D341Med (cell line): ENCODE measurements around the gene MBTPS1.
A peak's percentile ranks its signal among the peaks of the same experiment; 100 is the strongest.

ENCODE experiments used
- DNase-seq: peaks from one replicate; pipeline ENCODE4 v3.0.0; 2012; ENCODE audit warnings: low spot score

MBTPS1 gene

GRCh38 chr16:84074721-84075120 is 42.0 kb downstream of the MBTPS1 start:
- no peak for DNase-seq

GRCh38 chr16:84072014-84072413 is 44.7 kb downstream of the MBTPS1 start:
- no peak for DNase-seq

DNA sequence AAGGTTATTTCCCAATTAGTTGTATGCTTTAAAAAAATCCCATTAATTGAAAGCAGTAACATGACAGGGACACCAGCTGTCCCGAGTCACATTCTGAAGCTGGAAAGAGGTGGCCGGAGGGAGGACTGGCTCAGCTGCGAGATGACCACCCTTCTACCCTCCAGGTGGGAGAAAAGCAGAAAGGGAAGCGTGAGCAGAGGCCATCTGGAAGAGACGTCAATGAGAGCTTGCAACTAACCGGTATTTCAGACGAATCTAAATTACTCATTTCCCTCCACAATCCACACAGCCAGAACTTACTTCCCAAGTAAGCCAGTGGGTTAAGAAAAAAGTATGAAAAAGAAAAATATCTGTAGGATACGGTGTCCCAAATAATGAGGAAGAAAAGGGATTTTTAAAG is 45.6 kb downstream of the MBTPS1 start:
- DNase-seq = no peak

DNA sequence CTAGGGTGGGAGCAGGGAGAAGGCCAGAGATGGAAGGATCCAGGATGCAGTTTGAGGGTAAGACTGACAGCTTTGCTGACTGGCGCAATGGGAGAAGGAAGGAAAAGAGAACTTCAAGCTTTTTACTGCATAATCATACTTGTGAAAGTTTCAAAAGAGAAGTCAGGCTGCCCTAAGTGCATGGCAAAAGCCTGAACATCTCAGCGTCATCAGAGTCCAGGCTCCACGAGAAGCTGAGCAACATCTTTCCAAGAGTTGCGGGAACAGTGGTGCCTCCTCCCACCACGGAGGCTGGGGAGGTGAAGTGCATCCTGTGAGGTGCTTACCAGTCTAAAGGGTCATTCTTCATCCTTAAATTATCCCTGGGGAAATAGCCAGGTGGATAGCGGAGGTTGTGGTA is 47.2 kb downstream of the MBTPS1 start:
- no peak for DNase-seq

DNA sequence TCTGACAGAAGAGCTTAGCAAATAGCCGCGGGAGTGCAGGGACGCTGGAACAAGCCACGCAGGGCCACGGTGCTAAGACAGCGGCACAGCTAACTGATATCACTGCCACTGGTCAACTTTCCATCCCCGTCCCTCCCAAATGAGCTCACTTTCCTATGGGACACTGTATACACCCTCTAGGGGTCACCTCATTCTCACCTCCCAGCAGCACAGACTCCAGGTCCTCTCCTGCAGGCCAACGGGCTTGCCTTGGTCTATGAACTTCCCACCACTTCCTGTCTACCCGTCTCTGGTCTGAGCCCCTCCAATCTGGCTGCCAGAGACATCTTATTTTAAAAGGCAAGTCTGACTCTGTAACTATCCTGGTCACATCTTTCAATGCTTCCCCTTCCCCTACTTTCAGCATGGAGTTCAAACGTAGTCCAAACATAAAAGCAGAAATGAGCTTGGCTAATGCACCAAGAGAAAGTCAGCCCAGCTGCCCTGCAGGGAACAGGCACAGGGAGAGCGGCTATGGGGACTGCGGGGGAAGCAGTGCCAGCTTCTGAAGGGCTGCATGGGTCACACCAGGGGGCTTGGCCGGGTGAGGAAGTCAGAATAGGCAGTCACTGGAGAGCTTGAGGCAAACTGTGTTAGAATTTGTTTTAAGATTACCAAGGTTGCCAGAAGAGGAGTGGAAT is 47.8 kb downstream of the MBTPS1 start:
- no peak for DNase-seq

- no peak for DNase-seq
Observed at GRCh38 chr16:84068041-84068440, 48.7 kb downstream of the MBTPS1 start.

DNA sequence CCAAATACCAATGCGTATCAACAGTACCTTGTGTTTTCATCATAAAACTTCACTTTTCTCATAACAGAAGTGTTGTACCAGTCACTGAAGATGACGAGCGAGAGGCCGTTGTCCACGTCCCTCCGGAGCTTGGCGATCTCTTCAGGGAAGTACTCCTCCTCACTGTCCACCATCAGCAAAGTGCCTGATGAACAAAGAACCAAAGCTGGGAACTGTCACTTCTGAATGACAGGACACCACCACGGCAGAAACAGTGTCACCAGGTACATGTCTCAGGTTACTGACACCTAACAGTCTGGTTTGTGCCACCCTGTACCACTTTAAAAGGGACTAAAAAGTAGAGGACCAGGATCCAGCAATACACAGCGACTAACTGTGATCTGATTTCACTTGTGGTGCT is 49.1 kb downstream of the MBTPS1 start:
- DNase-seq = no peak

DNA sequence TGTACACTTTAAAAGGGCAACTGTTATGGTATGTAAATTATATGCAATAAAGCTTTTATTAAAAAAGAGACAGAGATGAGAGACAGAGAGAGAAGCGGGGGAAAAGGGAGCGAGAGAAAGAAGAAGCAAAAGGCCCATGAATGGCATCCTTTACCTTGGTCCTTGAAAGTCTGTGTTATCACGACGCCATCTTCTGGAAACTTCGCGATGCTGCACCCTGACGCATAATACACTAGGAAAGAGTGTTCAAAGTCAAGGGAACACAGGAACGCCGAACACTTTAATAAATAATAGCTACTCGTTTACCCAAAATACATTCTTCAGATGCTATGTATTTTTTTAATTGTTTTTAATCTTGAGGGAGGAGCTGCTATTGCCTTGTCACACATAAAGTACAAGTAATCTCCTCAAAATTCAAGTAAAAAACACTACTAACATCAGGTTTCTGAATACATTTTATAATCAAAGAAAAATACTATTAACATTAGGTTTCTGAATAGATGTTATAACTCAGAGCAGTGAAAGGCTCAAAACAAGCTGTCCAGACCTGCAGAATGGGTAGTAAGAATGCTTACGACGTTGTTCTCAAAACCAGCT is 51.1 kb downstream of the MBTPS1 start:
- peak; percentile 65 for DNase-seq

GRCh38 chr16:84063980-84064379 is 52.8 kb downstream of the MBTPS1 start:
- no peak for DNase-seq

DNA sequence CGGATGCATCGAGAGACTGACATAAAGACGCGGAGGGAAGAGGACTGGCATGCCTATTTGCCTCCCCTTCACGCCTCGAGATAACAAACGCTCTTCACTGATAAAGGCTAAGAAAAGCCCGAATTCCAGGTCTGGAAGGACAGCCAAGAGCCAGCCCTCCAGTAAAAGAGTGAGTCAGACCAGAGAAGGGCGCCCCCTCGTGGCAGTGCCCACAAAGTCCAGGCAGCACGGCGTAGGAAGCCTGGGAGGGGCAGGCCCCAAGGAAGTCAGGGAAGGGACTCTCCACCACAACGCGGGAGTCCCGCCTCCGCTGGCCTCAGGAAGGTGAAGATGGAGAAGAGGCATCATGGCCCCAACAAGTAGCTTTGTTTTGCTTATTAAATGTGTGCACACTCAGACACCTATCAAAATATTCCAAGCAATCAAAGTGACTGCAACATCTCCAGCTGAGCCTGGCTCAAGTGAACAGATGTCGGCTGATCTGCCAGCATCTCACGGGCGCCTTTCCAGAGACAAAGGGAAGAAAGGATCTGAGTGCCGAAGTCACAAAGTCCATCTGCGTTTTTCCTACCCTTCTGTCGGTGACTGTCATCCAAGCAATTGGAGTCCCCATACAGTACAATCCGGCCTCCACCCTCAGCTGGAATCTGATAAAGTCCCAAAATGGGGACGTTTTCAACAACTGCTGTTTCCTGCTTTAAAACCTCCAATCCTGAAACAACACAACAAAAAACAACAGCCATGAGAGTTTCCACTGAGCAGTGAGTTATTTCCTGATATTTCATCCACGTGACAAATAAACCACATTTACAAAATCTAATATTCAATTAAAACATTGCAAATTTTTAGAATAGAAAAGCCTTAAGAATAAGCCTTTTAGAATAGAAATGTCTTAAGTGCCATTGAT is 53.8 kb downstream of the MBTPS1 start:
- peak; percentile 87 for DNase-seq

DNA sequence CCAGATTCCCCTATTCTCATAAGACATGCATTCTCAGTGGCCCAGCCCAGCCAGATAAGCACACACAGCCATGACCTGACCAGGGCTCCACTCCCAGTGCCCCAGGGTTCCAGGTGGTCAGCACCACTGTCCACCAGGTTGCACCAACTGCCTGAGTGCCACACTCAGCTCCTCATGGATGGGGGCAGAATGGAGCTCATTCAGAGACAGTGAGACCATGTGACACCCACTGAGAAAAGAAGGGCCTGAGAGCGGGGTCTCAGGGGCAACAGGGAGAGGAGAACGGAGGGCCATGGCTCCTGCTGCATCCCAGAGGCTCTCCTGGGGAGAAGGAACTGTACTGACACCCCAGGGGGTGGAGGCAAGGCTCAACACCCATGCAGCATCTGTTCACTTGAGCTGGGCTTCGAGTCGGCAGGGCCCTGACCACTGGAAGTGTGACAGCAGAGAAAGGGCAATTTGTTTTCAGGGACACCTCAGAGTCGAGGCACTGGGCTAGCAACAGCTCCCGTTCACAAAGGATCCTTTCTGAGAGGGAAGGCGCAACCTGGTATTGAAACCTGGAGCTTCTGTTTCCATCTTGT is 55.4 kb downstream of the MBTPS1 start:
- no peak for DNase-seq

GRCh38 chr16:84059946-84060901 is 56.5 kb downstream of the MBTPS1 start:
- no peak for DNase-seq

- DNase-seq = no peak
Observed at GRCh38 chr16:84059111-84059510, 57.6 kb downstream of the MBTPS1 start.

DNA sequence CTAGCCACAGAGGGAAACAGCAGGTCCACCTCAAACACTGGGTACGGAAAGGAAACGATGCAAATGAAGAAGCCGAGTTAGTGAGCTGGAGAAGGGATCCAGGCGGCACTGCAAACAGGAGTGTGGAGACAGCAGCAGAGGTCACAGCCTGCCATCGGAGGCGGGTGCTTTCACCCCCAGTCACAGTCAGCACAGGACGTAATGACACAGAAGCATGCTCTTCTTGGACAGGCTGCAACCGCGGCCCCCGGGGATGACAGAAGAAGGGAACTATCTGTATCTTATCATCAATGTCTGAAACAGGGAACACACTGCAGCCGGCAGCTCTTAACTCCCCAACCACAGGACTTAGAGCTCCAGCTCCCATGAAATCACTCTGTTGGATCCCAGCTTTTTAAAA is 58.1 kb downstream of the MBTPS1 start:
- DNase-seq = no peak

DNA sequence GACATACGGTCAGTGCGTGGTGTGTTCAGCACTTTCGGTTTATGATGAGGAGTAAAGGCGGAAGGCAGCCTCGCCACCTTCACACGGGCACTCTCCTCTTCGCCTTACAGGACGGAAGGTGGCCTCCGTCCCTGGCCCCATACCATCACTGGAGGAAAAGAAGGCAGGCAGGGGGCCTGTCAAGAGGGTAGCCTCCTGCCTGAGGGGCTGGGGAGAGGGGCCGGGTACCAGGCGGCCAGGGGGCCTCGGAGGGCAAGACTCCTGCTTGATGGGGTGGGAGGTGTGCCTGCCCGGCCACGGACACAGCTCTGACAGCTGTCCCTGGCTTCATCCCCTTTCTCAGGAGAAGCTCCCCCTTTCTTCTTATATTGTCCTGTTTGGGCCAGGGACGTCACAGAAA is 58.5 kb downstream of the MBTPS1 start:
- DNase-seq = no peak

DNA sequence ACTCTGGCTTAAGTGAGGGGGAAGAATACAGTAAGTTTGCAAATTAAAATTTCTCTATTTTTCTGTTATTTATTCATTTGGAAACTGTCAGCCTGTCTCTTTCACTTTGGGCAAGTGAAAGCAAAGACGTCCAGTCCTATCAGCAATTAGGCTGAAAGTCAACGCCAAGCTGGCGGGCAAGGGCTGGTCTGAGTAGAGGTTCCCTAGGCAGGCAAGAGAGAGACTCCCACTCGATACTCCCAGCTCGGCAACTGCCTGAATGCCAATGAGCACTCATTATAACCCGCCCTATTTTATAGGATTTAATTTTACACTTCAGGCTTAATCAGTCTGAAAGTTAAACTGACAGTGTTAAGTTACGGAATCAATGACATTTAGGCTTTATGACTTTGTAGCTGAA is 59.8 kb downstream of the MBTPS1 start:
- no peak for DNase-seq

DNA sequence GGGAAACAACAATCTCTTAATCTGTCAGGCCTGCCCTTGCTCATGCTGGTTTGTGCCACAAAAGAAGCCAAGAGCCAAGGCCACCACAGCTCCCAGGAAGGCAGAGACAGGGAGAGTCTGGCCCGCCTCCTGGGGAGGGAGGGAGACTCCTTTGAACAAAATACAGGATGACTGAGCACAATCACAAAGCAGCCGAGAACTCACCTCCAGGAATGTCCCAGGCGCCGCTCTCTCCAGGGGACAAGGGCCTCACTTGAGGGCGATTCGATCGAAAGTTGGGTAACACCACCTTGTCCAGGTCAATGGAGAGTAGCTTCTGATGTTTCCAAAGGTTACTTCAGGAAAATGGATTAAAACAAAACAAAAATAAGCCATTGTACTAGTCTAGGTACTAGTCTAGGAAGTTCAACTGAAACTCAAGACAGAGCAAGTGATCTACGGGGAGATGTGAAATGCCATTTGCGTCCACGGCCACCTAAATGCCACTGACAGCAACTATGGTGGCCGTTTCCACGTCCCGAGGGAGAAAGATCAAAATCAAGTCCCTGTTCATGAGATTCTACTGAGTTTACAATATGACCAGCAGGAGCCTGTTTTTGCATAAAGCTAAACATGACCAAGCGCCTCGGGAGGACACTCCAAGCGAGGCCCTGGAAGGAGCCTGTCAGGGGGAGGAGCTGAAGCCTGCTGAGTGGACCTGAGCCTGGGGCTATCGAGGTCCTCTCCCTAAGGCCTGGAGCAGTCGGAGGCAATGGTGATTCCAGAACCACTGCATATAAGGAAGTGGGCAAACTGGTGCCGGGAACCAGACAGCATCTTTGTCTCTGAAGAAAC is 60.7 kb downstream of the MBTPS1 start:
- no peak for DNase-seq

GRCh38 chr16:84055366-84055765 is 61.4 kb downstream of the MBTPS1 start:
- no peak for DNase-seq

GRCh38 chr16:84054916-84055315 is 61.8 kb downstream of the MBTPS1 start:
- DNase-seq = no peak

DNA sequence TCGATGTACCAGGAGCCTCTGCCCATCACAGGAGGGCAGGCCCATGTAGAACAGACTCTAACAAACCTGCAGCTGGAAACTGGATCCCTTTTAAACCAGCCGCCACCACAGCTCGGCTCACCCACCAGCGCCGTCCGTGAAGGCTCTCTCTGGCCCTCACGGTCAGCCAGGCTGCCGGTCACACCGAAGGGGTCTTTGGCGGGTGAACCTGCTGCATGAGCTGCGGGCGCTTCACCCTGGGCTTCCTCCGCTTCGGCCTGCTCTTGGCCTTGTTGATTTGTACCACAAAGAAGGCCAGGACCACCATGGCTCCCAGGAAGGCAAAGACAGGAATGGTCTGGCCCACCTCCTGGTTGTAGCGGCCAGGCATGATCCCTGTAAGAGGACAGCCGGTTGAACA is 62.5 kb downstream of the MBTPS1 start:
- DNase-seq = no peak

DNA sequence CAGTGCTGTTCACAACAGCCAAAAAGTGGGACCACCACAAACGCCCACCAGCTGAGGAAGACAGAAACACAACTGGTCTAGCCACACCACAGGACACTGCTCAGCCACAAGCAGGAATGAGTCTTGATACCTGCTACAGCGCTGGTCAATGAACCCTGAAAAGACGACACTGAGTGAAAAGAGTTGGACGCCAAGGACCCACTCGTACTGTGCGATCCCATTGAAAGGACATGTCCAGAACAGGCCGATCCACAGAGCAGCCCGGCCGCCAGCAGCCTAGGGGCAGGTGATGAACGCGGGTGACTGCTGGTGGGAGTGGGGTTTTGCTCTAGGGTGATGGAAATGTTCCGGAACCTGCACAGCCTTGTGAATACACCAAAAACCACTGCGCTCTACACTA is 63.5 kb downstream of the MBTPS1 start:
- no peak for DNase-seq
